Measurements from ENCODE around the gene RALA. TPM values are rescaled to one million over a fixed set of nuclear protein-coding genes. Genes with fewer than 3 reads are reported as not detected.

RALA gene
- total RNA-seq, 2 experiments from 2014 or later = 22.3 to 32.9 TPM

Other genes starting within 250 kb of the RALA start
- gene YAE1, start 57.2 kb upstream of the RALA start, total RNA-seq = 10 to 100 TPM in 1 of 2 experiments, 1 to 10 TPM in 1; 10.0 to 10.5 TPM

Measured in activated CD8-positive, alpha-beta memory T cell treated with anti-CD3 and anti-CD28 coated beads, Interleukin-2, amount 10 ng/mL, durations not matched to agents 7 days and 5 days (primary cell).